ENCODE results near the gene DGUOK. TPM values are rescaled to one million over a fixed set of nuclear protein-coding genes. Genes with fewer than 3 reads are reported as not detected.

The DGUOK gene
- total and polyA plus RNA-seq, 2 of the 4 experiments (the other 2 are of a cell fraction) = 66.3 to 111 TPM

GRCh38 chr2:73975731-73976130, 49.1 kb downstream of the DGUOK start:
- WGBS, 2 experiments (ENCODE audit: extremely low coverage in 2 of 2, insufficient read length in 1 of 2) = no CpG with 5 or more reads among the region's 3 CpGs
- no peak for TF ChIP-seq NFE2L2 (IDR thresholded peaks at IDR 0.05; ENCODE audit: low read depth, low read length)
- TF ChIP-seq MXI1 (IDR thresholded peaks at IDR 0.05; ENCODE audit: borderline replicate concordance, low read depth, low read length) = no peak
- no peak for TF ChIP-seq BHLHE40 (IDR thresholded peaks at IDR 0.05; ENCODE audit: low read depth, low read length)
- TF ChIP-seq USF2 (IDR thresholded peaks at IDR 0.05; ENCODE audit: low read depth, low read length) = no peak

More at GRCh38 chr2:73975731-73976130, 49.1 kb downstream of the DGUOK start:
- H2AFZ ChIP-seq (replicated peaks; ENCODE audit: low read length, poor library complexity) = no peak overlapping the region
- no peak overlapping the region for H2BK20ac ChIP-seq (ENCODE audit: low read depth, low read length)
- POLR2A ChIA-PET (ENCODE audit: unreplicated experiment) = no interaction called here
- H2BK15ac ChIP-seq (ENCODE audit: low read depth, low read length) = no peak overlapping the region
- no peak overlapping the region for H2BK120ac ChIP-seq (ENCODE audit: low read depth, low read length)
- no peaks in the 10 kb centered on the region for H3K9me3 ChIP-seq (ENCODE audit: control insufficient read depth, insufficient read depth, low read length)
- no peak overlapping the region for H2AK5ac ChIP-seq (ENCODE audit: low read depth, low read length)
- no peak overlapping the region for H3K4me2 ChIP-seq (ENCODE audit: low read depth, low read length)
- no peaks in the 10 kb centered on the region for H3K36me3 ChIP-seq (ENCODE audit: control insufficient read depth, insufficient read depth, low read length)
- DNase-seq (no peak), ATAC-seq (ENCODE audit: low read depth) (no peak)
- H3K9ac ChIP-seq (ENCODE audit: low read depth, low read length) = no peak overlapping the region
- intact Hi-C loops (cut with micrococcal nuclease) (no loop called here), dilution Hi-C loops (cut with HindIII; ENCODE audit: low sequenced_read_pairs, unreplicated experiment) (no loop called here), in situ Hi-C loops (cut with MboI; ENCODE audit: low sequenced_read_pairs) (no loop called here)
- H3K4ac ChIP-seq (ENCODE audit: low read depth, low read length) = no peak overlapping the region
- peaks cover 4% of the 10 kb centered on the region for H3K4me1 ChIP-seq (ENCODE audit: control insufficient read depth, insufficient read depth, low read length)
- H4K5ac ChIP-seq (ENCODE audit: low read depth, low read length) = no peak overlapping the region
- no peak overlapping the region for H3K23ac ChIP-seq (ENCODE audit: low read depth, low read length)
- CTCF ChIA-PET = no interaction called here
- no peaks in the 10 kb centered on the region for H3K79me1 ChIP-seq (ENCODE audit: low read depth in 1 of 2, low read length in 2 of 2)
- BruUV-seq (replicated peaks) = no TSS peak
- no peak overlapping the region for H3K18ac ChIP-seq (ENCODE audit: low read depth, low read length)
- no peak overlapping the region for H3K14ac ChIP-seq (replicated peaks; ENCODE audit: low read depth, low read length)
- H3K56ac ChIP-seq (ENCODE audit: extremely low read depth, insufficient read depth, low read length) = no peak overlapping the region
- no peak overlapping the region for H4K91ac ChIP-seq (ENCODE audit: insufficient read depth, low read depth, low read length)
- H2BK5ac ChIP-seq (ENCODE audit: low read depth, low read length, poor library complexity, severe bottlenecking) = no peak overlapping the region
- no peak overlapping the region for H3K4me3 ChIP-seq (ENCODE audit: insufficient read depth, low read depth, low read length)
- H3K9me1 ChIP-seq (ENCODE audit: insufficient read depth, low read length) = peaks cover 8% of the 10 kb centered on the region
- H4K8ac ChIP-seq (ENCODE audit: low read depth in 2 of 2, low read length in 2 of 2) = no peak overlapping the region
- no peak overlapping the region for H2AK9ac ChIP-seq (replicated peaks; ENCODE audit: low read depth, low read length, poor library complexity)
- H3K27me3 ChIP-seq (ENCODE audit: control insufficient read depth, insufficient read depth, low read length) = no peaks in the 10 kb centered on the region; the same call in 1 of the 2 replicates
- no peak overlapping the region for H3K27ac ChIP-seq (ENCODE audit: insufficient read depth, low read length)
- no peaks in the 10 kb centered on the region for H4K20me1 ChIP-seq (ENCODE audit: insufficient read depth, low read length)

All from IMR-90 (cell line).